Measurements from ENCODE around the gene FOXJ2.
"Not testable (repeated sequence)": the region's sequence is repeated elsewhere in the genome, so short reads cannot be mapped to it uniquely, and the experiment has no call there.

- TF ChIP-seq POLR2AphosphoS5 (IDR thresholded peaks at IDR 0.05; ENCODE audit: borderline replicate concordance, low read depth, low read length); EZH2 (IDR thresholded peaks at IDR 0.05): not testable (repeated sequence)
Observed at GRCh38 chr12:8001496-8001895, 31.0 kb upstream of the FOXJ2 start.

Measured in SK-N-MC (cell line).